Esophagus squamous epithelium (tissue), 4 donors: ENCODE measurements around the gene SGTA.

Experiments
- CTCF ChIP-seq, 6 experiments: fragments of 450-650 bp in 4 of 6; fragments of 200-600 bp in 2 of 6; sonication (generic) in 2 of 6; IDR thresholded peaks; one replicate each; pipeline ENCODE4 v1.5.1; 2016 to 2019; ENCODE audit warnings: antibody characterized with exemption in 6 of 6, mild to moderate bottlenecking in 4 of 6, moderate library complexity in 4 of 6
- POLR2A ChIP-seq, 4 donors: fragments of 450-650 bp; IDR thresholded peaks; one replicate each; pipeline ENCODE4 v1.6.1; 2017; ENCODE audit warnings: antibody characterized with exemption in 4 of 4, mild to moderate bottlenecking in 4 of 4, moderate library complexity in 3 of 4

- no peak for TF ChIP-seq POLR2A (IDR thresholded peaks at IDR 0.05)
- no peak for TF ChIP-seq CTCF (IDR thresholded peaks at IDR 0.05)
Measured at GRCh38 chr19:2797280-2797679, 14.2 kb upstream of the SGTA start.
